ENCODE results near the gene SNRNP25. TPM values are rescaled to one million over a fixed set of nuclear protein-coding genes. Genes with fewer than 3 reads are reported as not detected.

Gene SNRNP25
- total RNA-seq, 3 donors from 2014 or later: 49.5 to 69.4 (median 66.1) TPM

DNA sequence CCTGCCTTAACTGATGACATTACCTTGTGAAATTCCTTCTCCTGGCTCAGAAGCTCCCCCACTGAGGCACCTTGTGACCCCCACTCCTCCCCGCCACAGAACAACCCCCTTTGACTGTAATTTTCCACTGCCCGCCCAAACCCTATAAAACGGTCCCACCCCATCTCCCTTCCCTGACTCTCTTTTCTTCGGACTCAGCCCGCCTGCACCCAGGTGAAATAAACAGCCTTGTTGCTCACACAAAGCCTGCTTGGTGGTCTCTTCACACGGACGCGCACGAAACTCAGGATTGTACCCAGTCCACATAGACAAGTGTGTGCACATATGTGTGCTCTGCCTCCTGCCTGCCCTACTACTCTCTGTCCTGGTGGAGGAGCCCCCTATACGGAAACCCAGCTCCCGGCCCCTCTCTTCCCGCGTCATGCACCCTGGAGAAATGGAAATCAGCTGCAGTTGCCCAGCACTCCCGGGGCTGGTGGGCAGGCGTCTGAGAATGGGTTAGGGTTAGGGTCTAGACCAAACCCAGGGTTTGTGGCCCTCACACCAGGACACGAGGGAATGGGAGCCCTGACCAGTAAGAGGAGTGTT is 21.2 kb downstream of the SNRNP25 start:
- no peaks in the 10 kb centered on the region for H3K9me3 Mint-ChIP-seq
- no peaks in the 10 kb centered on the region for H3K36me3 Mint-ChIP-seq (ENCODE audit: insufficient read depth)
- no peak overlapping the region for H3K4me3 Mint-ChIP-seq
- DNase-seq (no peak), ATAC-seq (no peak)
- peaks cover 23% of the 10 kb centered on the region for H3K4me1 Mint-ChIP-seq (ENCODE audit: low read depth)
- peaks cover 36% of the 10 kb centered on the region for H3K27me3 Mint-ChIP-seq (ENCODE audit: low read depth)

- H3K36me3 Mint-ChIP-seq (ENCODE audit: insufficient read depth): no peaks in the 10 kb centered on the region
- H3K9me3 Mint-ChIP-seq: no peaks in the 10 kb centered on the region
- H3K27me3 Mint-ChIP-seq (ENCODE audit: low read depth): peaks cover 29% of the 10 kb centered on the region
- H3K4me1 Mint-ChIP-seq (ENCODE audit: low read depth): peaks cover 23% of the 10 kb centered on the region
- H3K4me3 Mint-ChIP-seq: peak overlapping the region; percentile 81
- DNase-seq: no peak
- no peak for ATAC-seq
Measured at GRCh38 chr16:75580-76501, 22.2 kb downstream of the SNRNP25 start.

- ATAC-seq: no peak
- H3K4me3 Mint-ChIP-seq: peak overlapping the region; percentile 81
- no peaks in the 10 kb centered on the region for H3K9me3 Mint-ChIP-seq
- H3K4me1 Mint-ChIP-seq (ENCODE audit: low read depth): peaks cover 23% of the 10 kb centered on the region
- no peaks in the 10 kb centered on the region for H3K36me3 Mint-ChIP-seq (ENCODE audit: insufficient read depth)
- DNase-seq: no peak
- H3K27me3 Mint-ChIP-seq (ENCODE audit: low read depth): peaks cover 20% of the 10 kb centered on the region
Measured at GRCh38 chr16:76535-77272, 23.1 kb downstream of the SNRNP25 start.

- H3K27me3 Mint-ChIP-seq (ENCODE audit: low read depth): peaks cover 19% of the 10 kb centered on the region
- H3K9me3 Mint-ChIP-seq: no peaks in the 10 kb centered on the region
- no peaks in the 10 kb centered on the region for H3K36me3 Mint-ChIP-seq (ENCODE audit: insufficient read depth)
- peak; percentile 16 to 33 for ATAC-seq
- H3K4me1 Mint-ChIP-seq (ENCODE audit: low read depth): peaks cover 23% of the 10 kb centered on the region
- peak overlapping the region; percentile 81 for H3K4me3 Mint-ChIP-seq
- peak; percentile 18 for DNase-seq
Measured at GRCh38 chr16:77273-77806, 23.7 kb downstream of the SNRNP25 start.

GRCh38 chr16:77807-78443 is 24.3 kb downstream of the SNRNP25 start, which contains the start of gene MPG:
Gene MPG, plus strand, starts transcription at chr16:78225. Its CDS starts 85 bp downstream, at chr16:78310.
- ATAC-seq (peak; percentile 86), DNase-seq (peak; percentile 79)
- Mint-ChIP-seq H3K27me3 (ENCODE audit: low read depth) (peaks cover 16% of the 10 kb centered on the region), H3K9me3 (no peaks in the 10 kb centered on the region), H3K36me3 (ENCODE audit: insufficient read depth) (no peaks in the 10 kb centered on the region), H3K4me1 (ENCODE audit: low read depth) (peaks cover 26% of the 10 kb centered on the region), H3K4me3 (peak within 1 kb of the TSS; percentile 86)

- peaks cover 9% of the 10 kb centered on the region for H3K27me3 Mint-ChIP-seq (ENCODE audit: low read depth)
- DNase-seq: no peak
- no peaks in the 10 kb centered on the region for H3K9me3 Mint-ChIP-seq
- ATAC-seq: peak; percentile 25 to 26
- H3K36me3 Mint-ChIP-seq (ENCODE audit: insufficient read depth): peaks cover under 1% of the 10 kb centered on the region
- peaks cover 30% of the 10 kb centered on the region for H3K4me1 Mint-ChIP-seq (ENCODE audit: low read depth)
- H3K4me3 Mint-ChIP-seq: peak overlapping the region; percentile 86
Measured at GRCh38 chr16:78444-79150, 25.0 kb downstream of the SNRNP25 start.

GRCh38 chr16:79151-80054 is 25.8 kb downstream of the SNRNP25 start:
- DNase-seq (no peak), ATAC-seq (no peak)
- Mint-ChIP-seq H3K9me3 (no peaks in the 10 kb centered on the region), H3K4me1 (ENCODE audit: low read depth) (peaks cover 38% of the 10 kb centered on the region), H3K36me3 (ENCODE audit: insufficient read depth) (peaks cover 5% of the 10 kb centered on the region), H3K4me3 (peak overlapping the region; percentile 86), H3K27me3 (ENCODE audit: low read depth) (peaks cover 5% of the 10 kb centered on the region)

DNA sequence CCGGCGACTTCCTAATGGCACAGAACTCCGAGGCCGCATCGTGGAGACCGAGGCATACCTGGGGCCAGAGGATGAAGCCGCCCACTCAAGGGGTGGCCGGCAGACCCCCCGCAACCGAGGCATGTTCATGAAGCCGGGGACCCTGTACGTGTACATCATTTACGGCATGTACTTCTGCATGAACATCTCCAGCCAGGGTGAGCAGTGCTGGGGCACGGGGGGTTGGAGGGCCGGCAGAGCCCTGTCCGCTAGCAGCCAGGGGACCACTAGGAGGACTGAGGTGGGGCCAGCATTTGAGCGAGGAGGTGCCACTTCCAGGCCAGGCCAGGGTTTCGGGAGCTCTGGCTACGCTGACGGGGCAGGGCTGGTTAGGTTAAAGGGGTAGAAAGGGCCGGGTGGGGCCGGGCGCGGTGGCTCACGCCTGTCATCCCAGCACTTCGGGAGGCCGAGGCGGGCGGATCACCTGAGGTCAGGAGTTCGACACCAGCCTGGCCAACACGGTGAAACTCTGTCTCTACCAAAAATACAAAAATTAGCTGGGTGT is 29.5 kb downstream of the SNRNP25 start:
- ATAC-seq (no peak), DNase-seq (no peak)
- no peak overlapping the region for H3K4me3 Mint-ChIP-seq
- H3K36me3 Mint-ChIP-seq (ENCODE audit: insufficient read depth): peaks cover 9% of the 10 kb centered on the region
- no peaks in the 10 kb centered on the region for H3K27me3 Mint-ChIP-seq (ENCODE audit: low read depth)
- no peaks in the 10 kb centered on the region for H3K9me3 Mint-ChIP-seq
- H3K4me1 Mint-ChIP-seq (ENCODE audit: low read depth): peaks cover 32% of the 10 kb centered on the region

DNA sequence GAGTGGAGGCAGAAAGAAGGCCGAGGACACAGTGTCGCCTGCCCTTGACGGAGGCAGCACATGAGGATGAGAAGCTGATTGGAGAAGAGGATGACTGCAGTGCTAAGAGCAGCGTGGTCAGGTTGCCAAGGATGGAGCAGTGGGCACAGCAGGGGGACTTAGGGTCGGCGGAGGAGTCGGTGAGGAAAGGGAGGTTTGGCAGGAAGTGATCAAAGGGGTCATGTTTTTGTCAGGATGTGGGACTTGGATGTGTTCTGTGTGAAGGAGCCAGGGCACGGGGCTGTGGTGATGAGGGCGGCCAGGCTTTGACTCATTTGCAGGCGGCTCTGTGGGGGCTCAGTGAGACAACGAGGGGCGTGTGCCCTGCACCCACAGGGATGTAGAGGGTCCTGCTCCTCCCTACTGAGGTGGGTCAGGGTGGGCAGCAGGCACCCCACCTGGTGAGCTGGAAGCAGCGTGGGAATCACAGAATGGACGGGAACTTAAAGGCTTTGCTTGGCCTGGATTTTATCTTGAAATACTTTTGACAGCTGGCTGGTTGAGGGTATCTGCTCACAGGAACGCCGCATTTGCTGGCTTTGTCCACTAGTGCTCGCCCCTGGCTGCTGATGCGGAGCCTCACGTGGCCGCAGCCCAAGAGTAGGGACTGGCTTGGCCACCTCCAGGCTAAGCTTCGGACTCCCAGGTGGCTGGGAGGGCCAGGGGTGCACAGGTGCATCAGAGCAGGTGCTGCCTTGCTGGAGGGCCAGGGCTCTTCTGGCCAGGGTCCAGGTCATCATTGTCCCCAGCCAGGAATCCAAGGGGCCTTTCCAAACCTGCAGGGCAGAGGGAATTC is 30.4 kb downstream of the SNRNP25 start:
- DNase-seq: no peak
- no peak overlapping the region for H3K4me3 Mint-ChIP-seq
- no peaks in the 10 kb centered on the region for H3K9me3 Mint-ChIP-seq
- peaks cover 27% of the 10 kb centered on the region for H3K4me1 Mint-ChIP-seq (ENCODE audit: low read depth)
- H3K36me3 Mint-ChIP-seq (ENCODE audit: insufficient read depth): peaks cover 11% of the 10 kb centered on the region
- no peaks in the 10 kb centered on the region for H3K27me3 Mint-ChIP-seq (ENCODE audit: low read depth)
- ATAC-seq: peak; percentile 32 to 35

DNA sequence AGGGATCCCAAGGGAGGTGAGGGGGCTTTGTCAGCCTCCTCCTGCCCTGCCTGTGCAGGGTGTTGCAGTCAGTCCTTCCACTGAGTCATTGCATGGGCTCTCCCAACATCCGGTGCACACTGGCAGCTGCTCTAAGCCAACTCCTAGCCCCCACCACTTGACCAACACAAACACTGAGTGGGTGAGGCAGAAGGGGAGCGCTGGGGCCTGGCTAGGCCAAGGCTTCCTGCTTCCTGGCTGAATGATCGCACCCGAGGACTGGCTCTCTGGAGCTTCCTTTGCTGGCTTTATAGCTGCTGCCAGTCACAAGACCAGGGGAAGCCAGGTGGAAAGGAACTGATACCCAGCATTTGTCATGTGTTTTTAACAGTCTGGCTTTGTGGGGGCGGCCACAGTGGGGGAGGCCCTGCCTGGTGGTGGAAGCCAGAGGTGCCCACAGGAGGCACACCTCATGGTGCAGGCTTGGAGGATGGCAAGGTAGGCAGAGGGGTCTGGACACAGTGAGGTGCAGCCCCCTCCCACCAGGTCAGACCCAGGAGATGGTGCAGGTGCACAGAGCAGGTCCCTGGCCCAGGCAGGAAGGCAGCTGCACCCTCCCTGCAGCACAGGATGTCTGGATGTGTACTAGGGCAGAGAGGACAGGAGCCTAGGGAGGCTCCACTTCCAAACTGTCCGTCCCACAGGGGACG is 31.2 kb downstream of the SNRNP25 start:
- ATAC-seq (peak; percentile 85 to 86), DNase-seq (peak; percentile 21)
- Mint-ChIP-seq H3K36me3 (ENCODE audit: insufficient read depth) (peaks cover 11% of the 10 kb centered on the region), H3K9me3 (no peaks in the 10 kb centered on the region), H3K27me3 (ENCODE audit: low read depth) (no peaks in the 10 kb centered on the region), H3K4me1 (ENCODE audit: low read depth) (peaks cover 26% of the 10 kb centered on the region), H3K4me3 (peak overlapping the region; percentile 19)

- Mint-ChIP-seq H3K36me3 (ENCODE audit: insufficient read depth) (peaks cover 12% of the 10 kb centered on the region), H3K9me3 (no peaks in the 10 kb centered on the region), H3K4me3 (no peak overlapping the region), H3K27me3 (ENCODE audit: low read depth) (no peaks in the 10 kb centered on the region), H3K4me1 (ENCODE audit: low read depth) (peaks cover 26% of the 10 kb centered on the region)
- no peak for ATAC-seq
- DNase-seq: no peak
Measured at GRCh38 chr16:85407-85782, 31.8 kb downstream of the SNRNP25 start.
